GM21737 (cell line): ENCODE data around the gene TNN.
A peak's percentile ranks its signal among the peaks of the same experiment; 100 is the strongest.

ENCODE experiments used
- ATAC-seq: cut with Tn5 transposase; IDR thresholded peaks from one replicate; pipeline ENCODE4 v1.9.1; 2021; ENCODE audit warnings: mild to moderate bottlenecking, moderate library complexity; ENCODE audit not compliant: unreplicated experiment

Gene TNN

GRCh38 chr1:175172503-175172902 is 104.9 kb downstream of the TNN start:
- ATAC-seq, result no peak

GRCh38 chr1:175173531-175173930 is 105.9 kb downstream of the TNN start:
- ATAC-seq, result no peak

GRCh38 chr1:175174309-175175102 is 106.9 kb downstream of the TNN start:
- ATAC-seq, result peak; percentile 83

- no peak for ATAC-seq
Measured at GRCh38 chr1:175176246-175176645, 108.6 kb downstream of the TNN start.

- no peak for ATAC-seq
Measured at GRCh38 chr1:175178056-175178455, 110.4 kb downstream of the TNN start.

- ATAC-seq, result no peak
Measured at GRCh38 chr1:175178456-175178855, 110.8 kb downstream of the TNN start.

GRCh38 chr1:175179837-175180590 is 112.4 kb downstream of the TNN start:
- ATAC-seq, result no peak

GRCh38 chr1:175182201-175182746 is 114.6 kb downstream of the TNN start:
- ATAC-seq, result no peak

GRCh38 chr1:175183586-175183985 is 116.0 kb downstream of the TNN start:
- no peak for ATAC-seq

- ATAC-seq, result no peak
Measured at GRCh38 chr1:175185903-175186302, 118.3 kb downstream of the TNN start.

- no peak for ATAC-seq
Measured at GRCh38 chr1:175186433-175187160, 119.0 kb downstream of the TNN start.

- ATAC-seq, result peak; percentile 48
Measured at GRCh38 chr1:175188936-175189335, 121.3 kb downstream of the TNN start.

- peak; percentile 26 for ATAC-seq
Measured at GRCh38 chr1:175191659-175192058, 124.0 kb downstream of the TNN start.

- ATAC-seq, result peak; percentile 8
Measured at GRCh38 chr1:175192111-175192629, 124.5 kb downstream of the TNN start.

- peak; percentile 48 for ATAC-seq
Measured at GRCh38 chr1:175192630-175193526, 125.2 kb downstream of the TNN start, which contains the start of gene KIAA0040. KIAA0040 (minus strand) TSS chr1:175192776; CDS start chr1:175161013, 31,763 bp downstream.

- ATAC-seq, result no peak
Measured at GRCh38 chr1:175193527-175193910, 125.9 kb downstream of the TNN start.

- ATAC-seq, result no peak
Measured at GRCh38 chr1:175195281-175195680, 127.6 kb downstream of the TNN start.

- no peak for ATAC-seq
Measured at GRCh38 chr1:175195798-175196197, 128.2 kb downstream of the TNN start.

GRCh38 chr1:175197531-175197930 is 129.9 kb downstream of the TNN start:
- no peak for ATAC-seq
